PC-3 (cell line): ENCODE data around the gene GRIA2. TPM values are rescaled to one million over a fixed set of nuclear protein-coding genes. Genes with fewer than 3 reads are reported as not detected.

Source experiments
- ATAC-seq: fragments of 200-7000 bp; cut with Tn5 transposase; 2 replicates; pipeline ENCODE4 v1.9.1; 2020; ENCODE audit warnings: mild to moderate bottlenecking, moderate library complexity
- BruUV-seq: library from RNA; stranded (reverse); fragments of 400-500 nt; replicated peaks from 2 replicates; lab custom pipeline; 2021; lab: Mats Ljungman, UMichigan
- CTCF ChIA-PET: fragments of 300-600 bp; sonication (Branson Sonifier 250); formaldehyde crosslinking; loops from one replicate; lab custom pipeline; 2022; ENCODE audit warnings: antibody characterized with exemption; lab: Charles Lee
- POLR2A ChIA-PET: fragments of 300-600 bp; sonication (Branson Sonifier 250); formaldehyde crosslinking; loops from one replicate; lab custom pipeline; 2022; ENCODE audit warnings: antibody characterized with exemption; ENCODE audit not compliant: unreplicated experiment; lab: Charles Lee
- DNase-seq: peaks from one replicate; pipeline ENCODE4 v3.0.0-alpha.2; 2015
- H2AFZ ChIP-seq: fragments of 300-600 bp; sonication (generic); 2 replicates; pipeline ENCODE4 v1.6.0; 2016; ENCODE audit warnings: antibody characterized with exemption, low read length
- H3F3A ChIP-seq: fragments of 300-600 bp; sonication (generic); one replicate; pipeline ENCODE4 v1.6.0; 2017; ENCODE audit warnings: antibody characterized with exemption, low read length, control low read depth, mild to moderate bottlenecking; ENCODE audit not compliant: unreplicated experiment
- H3K27ac ChIP-seq: fragments of 300-600 bp; sonication (generic); 2 replicates; pipeline ENCODE4 v1.5.1; 2016; ENCODE audit warnings: mild to moderate bottlenecking, low read length
- H3K27me3 ChIP-seq: fragments of 300-600 bp; sonication (generic); 2 replicates; pipeline ENCODE4 v1.6.1; 2016; ENCODE audit warnings: low read length, mixed read lengths
- H3K36me3 ChIP-seq: fragments of 300-600 bp; sonication (generic); 2 replicates; pipeline ENCODE4 v1.6.1; 2016; ENCODE audit warnings: low read depth, mixed run types, low read length, mixed read lengths
- H3K4me1 ChIP-seq: fragments of 300-600 bp; sonication (generic); 2 replicates; pipeline ENCODE4 v1.5.1; 2016; ENCODE audit warnings: low read length; ENCODE audit not compliant: insufficient read depth
- H3K4me2 ChIP-seq: fragments of 300-600 bp; sonication (generic); 2 replicates; pipeline ENCODE4 v1.6.0; 2016; ENCODE audit warnings: low read length
- H3K4me3 ChIP-seq: fragments of 300-600 bp; sonication (generic); 2 replicates; pipeline ENCODE4 v1.5.1; 2016; ENCODE audit warnings: mild to moderate bottlenecking, low read length, mixed read lengths
- H3K79me2 ChIP-seq: fragments of 300-600 bp; sonication (generic); 2 replicates; pipeline ENCODE4 v1.6.1; 2017; ENCODE audit warnings: low read length, mixed read lengths
- H3K9ac ChIP-seq: fragments of 300-600 bp; sonication (generic); 2 replicates; pipeline ENCODE4 v1.6.0; 2016; ENCODE audit warnings: mild to moderate bottlenecking, low read length
- H3K9me2 ChIP-seq: fragments of 300-600 bp; sonication (generic); replicated peaks from 2 replicates; pipeline ENCODE4 v1.6.1; 2016; ENCODE audit warnings: mixed run types, low read length, mixed read lengths
- H3K9me3 ChIP-seq: fragments of 300-600 bp; sonication (generic); 2 replicates; pipeline ENCODE4 v1.6.1; 2016; ENCODE audit warnings: low read length, mixed read lengths
- H4K20me1 ChIP-seq: fragments of 300-600 bp; sonication (generic); 2 replicates; pipeline ENCODE4 v1.6.1; 2016; ENCODE audit warnings: low read length, mixed read lengths
- CTCF ChIP-seq: fragments of 300-600 bp; sonication (generic); conservative IDR thresholded peaks from 2 replicates; pipeline ENCODE4 v1.5.1; 2017; ENCODE audit warnings: antibody characterized with exemption, low read depth, mild to moderate bottlenecking, low read length
- EZH2 ChIP-seq: fragments of 300-600 bp; sonication (generic); IDR thresholded peaks from one replicate; pipeline ENCODE4 v1.6.1; 2017; ENCODE audit warnings: antibody characterized with exemption, mild to moderate bottlenecking, low read length; ENCODE audit not compliant: unreplicated experiment
- EZH2phosphoT487 ChIP-seq: fragments of 300-600 bp; sonication (generic); IDR thresholded peaks from 2 replicates; pipeline ENCODE4 v1.6.1; 2018; ENCODE audit warnings: mild to moderate bottlenecking, antibody characterized with exemption, low read length, borderline replicate concordance
- intact Hi-C: fragments of 100-400 bp; cut with micrococcal nuclease; formaldehyde crosslinking; loops from 2 replicates; pipeline ENCODE4 v1.9.0; 2023
- total RNA-seq: library from RNA; depleted of rRNA; stranded (reverse); fragments of >200 nt; gene quantifications from 2 replicates; pipeline ENCODE4 v1.2.3, GENCODE V29; 2014

Gene GRIA2
- total RNA-seq, 1 experiment from 2014 or later: not detected

DNA sequence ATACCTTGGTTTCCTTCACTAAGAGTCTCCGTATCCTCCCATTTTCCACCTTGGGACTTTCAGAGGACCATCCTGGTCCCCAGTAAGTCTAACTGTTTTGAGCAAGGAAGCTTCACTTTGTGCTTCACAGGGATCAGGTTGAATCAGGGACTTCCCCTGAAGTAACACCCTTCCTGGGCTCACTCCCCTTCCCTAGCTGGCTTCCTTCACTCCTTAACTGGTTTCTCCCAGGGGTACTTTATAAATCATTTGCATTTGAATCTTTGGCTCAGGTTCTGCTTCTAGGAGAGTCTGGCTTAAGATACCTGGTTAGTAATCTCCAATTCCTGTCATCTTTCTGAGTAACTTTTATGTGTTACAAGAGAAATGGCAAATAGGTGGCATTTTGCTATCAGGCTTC is 24.5 kb upstream of the GRIA2 start:
- Histone ChIP-seq H4K20me1 (no peaks in the 10 kb centered on the region), H3K4me3 (no peak overlapping the region), H3F3A (no peaks in the 10 kb centered on the region), H3K9me2 (no peaks in the 10 kb centered on the region), H3K4me2 (no peak overlapping the region), H3K9me3 (no peaks in the 10 kb centered on the region), H3K27me3 (no peaks in the 10 kb centered on the region), H3K4me1 (no peaks in the 10 kb centered on the region), H3K36me3 (no peaks in the 10 kb centered on the region), H3K79me2 (no peaks in the 10 kb centered on the region), H3K9ac (no peak overlapping the region), H2AFZ (no peak overlapping the region), H3K27ac (no peak overlapping the region)
- DNase-seq: no peak
- ChIA-PET POLR2A (no interaction called here), CTCF (no interaction called here)
- intact Hi-C loops: no loop called here
- no peak for ATAC-seq
- BruUV-seq: no TSS peak
- TF ChIP-seq EZH2phosphoT487 (no peak), EZH2 (no peak), CTCF (no peak)

GRCh38 chr4:157204634-157205244 is 15.8 kb upstream of the GRIA2 start:
- no peaks in the 10 kb centered on the region for H3K36me3 ChIP-seq
- no TSS peak for BruUV-seq
- no peaks in the 10 kb centered on the region for H3K4me1 ChIP-seq
- no peak overlapping the region for H2AFZ ChIP-seq
- no peaks in the 10 kb centered on the region for H3K9me3 ChIP-seq
- no peaks in the 10 kb centered on the region for H3K27me3 ChIP-seq
- no peak overlapping the region for H3K9ac ChIP-seq
- H3K27ac ChIP-seq: no peak overlapping the region
- intact Hi-C loops: no loop called here
- no peaks in the 10 kb centered on the region for H3K9me2 ChIP-seq
- no peaks in the 10 kb centered on the region for H4K20me1 ChIP-seq
- DNase-seq (peak; percentile 44), ATAC-seq (no peak)
- H3K79me2 ChIP-seq: no peaks in the 10 kb centered on the region
- no peak overlapping the region for H3K4me2 ChIP-seq
- CTCF ChIA-PET: no interaction called here
- no peaks in the 10 kb centered on the region for H3F3A ChIP-seq
- POLR2A ChIA-PET: no interaction called here
- TF ChIP-seq CTCF (peak; percentile 66), EZH2phosphoT487 (no peak)
- no peak overlapping the region for H3K4me3 ChIP-seq

DNA sequence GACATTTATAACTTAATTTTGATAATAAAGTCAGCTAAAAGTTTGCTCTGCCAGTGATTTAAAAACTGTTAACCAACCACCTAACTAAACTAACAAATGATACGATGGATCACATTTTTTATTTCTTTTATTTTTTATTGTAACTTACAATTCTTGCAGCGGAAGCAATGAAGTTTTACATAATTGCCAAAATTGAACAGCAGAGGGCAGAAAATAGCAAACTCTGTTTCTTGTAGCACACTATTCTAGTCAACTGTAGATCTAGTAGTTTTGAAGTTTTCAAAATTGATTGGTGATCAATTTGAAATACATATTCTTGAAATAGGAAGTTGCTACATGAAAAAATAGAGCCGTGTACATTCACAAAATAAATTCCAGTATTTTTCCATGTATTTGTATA is 2.8 kb upstream of the GRIA2 start:
- Histone ChIP-seq H3K4me3 (no peak overlapping the region), H3K9me2 (no peaks in the 10 kb centered on the region), H3K4me2 (no peak overlapping the region), H3K79me2 (no peaks in the 10 kb centered on the region), H3K27ac (no peak overlapping the region), H3F3A (no peaks in the 10 kb centered on the region), H3K9me3 (no peaks in the 10 kb centered on the region), H4K20me1 (no peaks in the 10 kb centered on the region), H3K4me1 (no peaks in the 10 kb centered on the region), H3K27me3 (0 out of 2 replicates have a peak, but pooled peaks cover 10% of the 10 kb centered on the region), H3K36me3 (no peaks in the 10 kb centered on the region), H3K9ac (no peak overlapping the region), H2AFZ (no peak overlapping the region)
- ATAC-seq (0 out of 2 replicates have a peak, but pooled peaks have one; percentile 42), DNase-seq (peak; percentile 64)
- TF ChIP-seq EZH2: no peak
- peak; percentile 71 for TF ChIP-seq CTCF
- intact Hi-C loops: loop anchor here (1.0 to 10.0 kb wide), 2 partner anchors 761 to 957 kb away; partner anchors contain the start of gene GASK1B
- no TSS peak for BruUV-seq
- POLR2A ChIA-PET: no interaction called here
- CTCF ChIA-PET: no interaction called here
